Epithelial cell of proximal tubule (primary cell): Measurements from ENCODE around the gene CLEC7A. TPM values are rescaled to one million over a fixed set of nuclear protein-coding genes. Genes with fewer than 3 reads are reported as not detected.

Experiments
- DNase-seq: peaks from one replicate; pipeline ENCODE4 v3.0.0-alpha.2; 2011; ENCODE audit warnings: low read depth
- H3K4me3 ChIP-seq: 2 replicates; pipeline ENCODE4 v1.5.1; 2011; ENCODE audit warnings: low read depth, mild to moderate bottlenecking, low read length
- CTCF ChIP-seq: conservative IDR thresholded peaks from 2 replicates; pipeline ENCODE4 v1.5.1; 2012; ENCODE audit warnings: low read depth, mild to moderate bottlenecking, low read length
- total RNA-seq: library from RNA; depleted of rRNA; stranded (reverse); fragments of >200 nt; gene quantifications from 2 replicates; pipeline ENCODE4 v1.2.3, GENCODE V29; 2015

Gene CLEC7A
- total RNA-seq, 1 donor from 2014 or later: not detected

GRCh38 chr12:10113920-10114319 lies 16.1 kb downstream of the CLEC7A start:
- H3K4me3 ChIP-seq: no peak overlapping the region
- no peak for TF ChIP-seq CTCF
- no peak for DNase-seq

GRCh38 chr12:10113075-10113474 lies 16.9 kb downstream of the CLEC7A start:
- DNase-seq: no peak
- H3K4me3 ChIP-seq: no peak overlapping the region

GRCh38 chr12:10111451-10111850 lies 18.5 kb downstream of the CLEC7A start:
- no peak overlapping the region for H3K4me3 ChIP-seq
- no peak for TF ChIP-seq CTCF
- DNase-seq: no peak

More at GRCh38 chr12:10113075-10113474, 16.9 kb downstream of the CLEC7A start:
- no peak for TF ChIP-seq CTCF

GRCh38 chr12:10110256-10110844 lies 19.6 kb downstream of the CLEC7A start:
- H3K4me3 ChIP-seq: no peak overlapping the region
- DNase-seq: no peak
- TF ChIP-seq CTCF: no peak

- no peak for DNase-seq
- TF ChIP-seq CTCF: no peak
- H3K4me3 ChIP-seq: no peak overlapping the region
These were observed 27.7 kb downstream of the CLEC7A start for GRCh38 chr12:10102322-10102721.

- no peak for DNase-seq
- no peak for TF ChIP-seq CTCF
- no peak overlapping the region for H3K4me3 ChIP-seq
These were observed 28.3 kb downstream of the CLEC7A start for GRCh38 chr12:10101648-10102220.

- TF ChIP-seq CTCF: no peak
- DNase-seq: no peak
These were observed 28.9 kb downstream of the CLEC7A start for GRCh38 chr12:10101042-10101579.

More at GRCh38 chr12:10101042-10101579, 28.9 kb downstream of the CLEC7A start:
- H3K4me3 ChIP-seq: no peak overlapping the region
